ENCODE data around the gene TSPAN13. TPM values are rescaled to one million over a fixed set of nuclear protein-coding genes. Genes with fewer than 3 reads are reported as not detected.

The TSPAN13 gene
- total and polyA plus RNA-seq, 2 of the 4 experiments (the other 2 are of a cell fraction), result 3.0 to 5.0 TPM

DNA sequence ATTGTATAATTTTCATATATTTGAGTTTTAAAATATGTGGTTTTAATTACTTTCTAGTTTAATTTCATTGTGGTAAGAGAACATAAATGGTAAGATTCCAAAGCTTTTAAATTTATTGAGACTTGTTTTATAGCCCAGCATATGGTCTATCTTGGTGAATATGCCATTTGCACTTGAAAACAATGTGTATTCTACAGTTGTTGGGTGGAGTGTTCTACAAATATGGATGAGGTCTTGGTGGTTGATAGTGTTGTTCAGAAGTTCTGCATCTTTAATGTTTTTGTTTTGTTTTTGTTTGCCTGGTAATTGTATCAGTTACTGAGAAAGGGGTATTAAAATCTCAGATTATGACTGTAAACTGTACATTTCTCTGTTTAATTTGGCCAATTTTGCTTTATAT is 37.6 kb upstream of the TSPAN13 start:
- BruUV-seq (replicated peaks), result no TSS peak
- dilution Hi-C loops (cut with HindIII; ENCODE audit: low sequenced_read_pairs, unreplicated experiment), result no loop called here
- Histone ChIP-seq H4K91ac (ENCODE audit: insufficient read depth, low read depth, low read length) (no peak overlapping the region), H3K4ac (ENCODE audit: low read depth, low read length) (no peak overlapping the region), H4K20me1 (ENCODE audit: insufficient read depth, low read length) (no peaks in the 10 kb centered on the region), H2BK5ac (ENCODE audit: low read depth, low read length, poor library complexity, severe bottlenecking) (no peak overlapping the region), H4K5ac (ENCODE audit: low read depth, low read length) (no peak overlapping the region), H3K9me3 (ENCODE audit: control insufficient read depth, insufficient read depth, low read length) (no peaks in the 10 kb centered on the region), H3K23ac (ENCODE audit: low read depth, low read length) (no peak overlapping the region), H3K4me3 (ENCODE audit: insufficient read depth, low read depth, low read length) (no peak overlapping the region), H2AK9ac (replicated peaks; ENCODE audit: low read depth, low read length, poor library complexity) (no peak overlapping the region), H3K9ac (ENCODE audit: low read depth, low read length) (no peak overlapping the region), H3K36me3 (ENCODE audit: control insufficient read depth, insufficient read depth, low read length) (no peaks in the 10 kb centered on the region), H3K4me1 (ENCODE audit: control insufficient read depth, insufficient read depth, low read length) (0 out of 2 replicates have a peak, but pooled peaks cover 2% of the 10 kb centered on the region), H3K79me1 (ENCODE audit: low read depth in 1 of 2, low read length in 2 of 2) (no peaks in the 10 kb centered on the region), H3K4me2 (ENCODE audit: low read depth, low read length) (no peak overlapping the region), H2BK120ac (ENCODE audit: low read depth, low read length) (no peak overlapping the region), H3K27me3 (ENCODE audit: control insufficient read depth, insufficient read depth, low read length) (no peaks in the 10 kb centered on the region), H3K9me1 (ENCODE audit: insufficient read depth, low read length) (no peaks in the 10 kb centered on the region), H4K8ac (ENCODE audit: low read depth in 2 of 2, low read length in 2 of 2) (no peak overlapping the region), H2AK5ac (ENCODE audit: low read depth, low read length) (no peak overlapping the region), H2BK20ac (ENCODE audit: low read depth, low read length) (no peak overlapping the region), H2AFZ (replicated peaks; ENCODE audit: low read length, poor library complexity) (no peak overlapping the region), H3K14ac (replicated peaks; ENCODE audit: low read depth, low read length) (no peak overlapping the region), H3K56ac (ENCODE audit: extremely low read depth, insufficient read depth, low read length) (no peak overlapping the region), H2BK15ac (ENCODE audit: low read depth, low read length) (no peak overlapping the region), H3K18ac (ENCODE audit: low read depth, low read length) (no peak overlapping the region), H3K27ac (ENCODE audit: insufficient read depth, low read length) (no peak overlapping the region)
- DNase-seq, result no peak
- CTCF ChIA-PET, result interaction anchor here (1.2 kb wide), 1 partner anchor 29 kb away, joined by 3 read pairs; no protein-coding TSS in a partner anchor
- POLR2A ChIA-PET (ENCODE audit: unreplicated experiment), result no interaction called here
- in situ Hi-C loops (cut with MboI; ENCODE audit: low sequenced_read_pairs), result no loop called here
- no peak for TF ChIP-seq FOS (IDR thresholded peaks at IDR 0.05; ENCODE audit: low read depth, low read length)
- TF ChIP-seq NFE2L2 (IDR thresholded peaks at IDR 0.05; ENCODE audit: low read depth, low read length), result no peak
- TF ChIP-seq, protein P1, sequence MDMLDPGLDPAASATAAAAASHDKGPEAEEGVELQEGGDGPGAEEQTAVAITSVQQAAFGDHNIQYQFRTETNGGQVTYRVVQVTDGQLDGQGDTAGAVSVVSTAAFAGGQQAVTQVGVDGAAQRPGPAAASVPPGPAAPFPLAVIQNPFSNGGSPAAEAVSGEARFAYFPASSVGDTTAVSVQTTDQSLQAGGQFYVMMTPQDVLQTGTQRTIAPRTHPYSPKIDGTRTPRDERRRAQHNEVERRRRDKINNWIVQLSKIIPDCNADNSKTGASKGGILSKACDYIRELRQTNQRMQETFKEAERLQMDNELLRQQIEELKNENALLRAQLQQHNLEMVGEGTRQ (IDR thresholded peaks at IDR 0.05; ENCODE audit: low read depth, low read length), result no peak
- TF ChIP-seq, protein P2, sequence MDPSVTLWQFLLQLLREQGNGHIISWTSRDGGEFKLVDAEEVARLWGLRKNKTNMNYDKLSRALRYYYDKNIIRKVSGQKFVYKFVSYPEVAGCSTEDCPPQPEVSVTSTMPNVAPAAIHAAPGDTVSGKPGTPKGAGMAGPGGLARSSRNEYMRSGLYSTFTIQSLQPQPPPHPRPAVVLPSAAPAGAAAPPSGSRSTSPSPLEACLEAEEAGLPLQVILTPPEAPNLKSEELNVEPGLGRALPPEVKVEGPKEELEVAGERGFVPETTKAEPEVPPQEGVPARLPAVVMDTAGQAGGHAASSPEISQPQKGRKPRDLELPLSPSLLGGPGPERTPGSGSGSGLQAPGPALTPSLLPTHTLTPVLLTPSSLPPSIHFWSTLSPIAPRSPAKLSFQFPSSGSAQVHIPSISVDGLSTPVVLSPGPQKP (IDR thresholded peaks at IDR 0.05; ENCODE audit: borderline replicate concordance, low read depth, low read length), result no peak
- no peak for TF ChIP-seq RCOR1 (IDR thresholded peaks at IDR 0.05; ENCODE audit: insufficient replicate concordance, low read length)
- no peak for TF ChIP-seq RAD21 (IDR thresholded peaks at IDR 0.05; ENCODE audit: low read length)
- no peak for TF ChIP-seq MAFK (IDR thresholded peaks at IDR 0.05; ENCODE audit: low read depth, low read length)
- TF ChIP-seq RFX5 (IDR thresholded peaks at IDR 0.05; ENCODE audit: low read depth, low read length), result no peak
- no peak for ATAC-seq (ENCODE audit: low read depth)
- intact Hi-C loops (cut with micrococcal nuclease), result no loop called here
